Caco-2 (cell line): ENCODE data around the gene FANCC. TPM values are rescaled to one million over a fixed set of nuclear protein-coding genes. Genes with fewer than 3 reads are reported as not detected.

ENCODE experiments used
- BruUV-seq: library from RNA; stranded (reverse); fragments of 400-500 nt; replicated peaks from 2 replicates; lab custom pipeline; 2021; lab: Mats Ljungman, UMichigan
- CTCF ChIA-PET: fragments of 300-600 bp; sonication (Branson Sonifier 250); formaldehyde crosslinking; loops from one replicate; lab custom pipeline; 2022; ENCODE audit warnings: antibody characterized with exemption; lab: Charles Lee
- POLR2A ChIA-PET: fragments of 300-600 bp; sonication (Branson Sonifier 250); formaldehyde crosslinking; loops from one replicate; lab custom pipeline; 2022; ENCODE audit warnings: antibody characterized with exemption; lab: Charles Lee
- DNase-seq, 2 experiments: peaks; one replicate each; pipeline versions ENCODE4 v3.0.0 to v3.0.0-alpha.2; 2020 to 2022
- H3K27me3 ChIP-seq: replicated peaks from 2 replicates; pipeline ENCODE4 v1.6.0; 2011; ENCODE audit warnings: low read length; ENCODE audit not compliant: control insufficient read depth, insufficient read depth
- H3K36me3 ChIP-seq: 2 replicates; pipeline ENCODE4 v1.5.1; 2011; ENCODE audit warnings: low read length; ENCODE audit not compliant: control insufficient read depth, insufficient read depth
- H3K4me1 ChIP-seq: fragments of 250-450 bp; sonication (Bioruptor Pico); 2 replicates; pipeline ENCODE4 v1.5.1; 2020; ENCODE audit warnings: mild to moderate bottlenecking
- H3K4me3 ChIP-seq: 2 replicates; pipeline ENCODE4 v1.5.1; 2011; ENCODE audit warnings: low read depth, mild to moderate bottlenecking, control low read depth, low read length
- H3K9me3 ChIP-seq: fragments of 250-450 bp; sonication (Bioruptor Pico); 2 replicates; pipeline ENCODE4 v1.5.1; 2020; ENCODE audit warnings: mild to moderate bottlenecking, moderate library complexity
- H3K27ac Mint-ChIP-seq: one replicate; pipeline ENCODE4 v1.8.0; 2022; ENCODE audit warnings: mixed read lengths; ENCODE audit not compliant: unreplicated experiment
- H3K27me3 Mint-ChIP-seq: one replicate; pipeline ENCODE4 v1.8.0; 2022; ENCODE audit warnings: mixed read lengths; ENCODE audit not compliant: insufficient read depth, unreplicated experiment
- H3K36me3 Mint-ChIP-seq: one replicate; pipeline ENCODE4 v1.8.0; 2022; ENCODE audit warnings: mild to moderate bottlenecking, mixed read lengths; ENCODE audit not compliant: insufficient read depth, unreplicated experiment
- H3K4me1 Mint-ChIP-seq: one replicate; pipeline ENCODE4 v1.8.0; 2022; ENCODE audit warnings: low read depth, mixed read lengths; ENCODE audit not compliant: unreplicated experiment
- H3K4me3 Mint-ChIP-seq: one replicate; pipeline ENCODE4 v1.8.0; 2022; ENCODE audit warnings: mild to moderate bottlenecking, moderate library complexity, mixed read lengths; ENCODE audit not compliant: unreplicated experiment
- H3K9me3 Mint-ChIP-seq: one replicate; pipeline ENCODE4 v1.8.0; 2022; ENCODE audit warnings: mixed read lengths; ENCODE audit not compliant: unreplicated experiment
- intact Hi-C: fragments of 100-400 bp; cut with micrococcal nuclease; formaldehyde crosslinking; loops from one replicate; pipeline ENCODE4 v1.10.0; 2022; ENCODE audit not compliant: unreplicated experiment
- total RNA-seq: library from RNA; stranded (reverse); gene quantifications from 2 replicates; pipeline ENCODE4 v1.2.3, GENCODE V29; 2022
- TF ChIP-seq, protein P1 (sequence below), 2 experiments: fragments of 200-600 bp in 1 of 2; IDR thresholded peaks; 1 replicate in 1 of 2; 2 replicates in 1 of 2; pipeline versions ENCODE4 v1.5.1 to v1.8.0; 2011 to 2022; ENCODE audit warnings: antibody characterized with exemption in 1 of 2, control low read depth in 1 of 2, inconsistent platforms in 1 of 2, low read depth in 1 of 2, low read length in 1 of 2, mild to moderate bottlenecking in 1 of 2, moderate library complexity in 1 of 2; ENCODE audit not compliant: insufficient read depth in 1 of 2, severe bottlenecking in 1 of 2, unreplicated experiment in 1 of 2

Gene FANCC
- total RNA-seq, 1 experiment from 2014 or later = 29.2 TPM

- no TSS peak for BruUV-seq
- Mint-ChIP-seq H3K36me3 (peaks cover 65% of the 10 kb centered on the region), H3K4me1 (peaks cover 16% of the 10 kb centered on the region), H3K9me3 (no peaks in the 10 kb centered on the region), H3K4me3 (no peak overlapping the region), H3K27ac (peak overlapping the region; percentile 77), H3K27me3 (no peaks in the 10 kb centered on the region)
- intact Hi-C loops = no loop called here
- POLR2A ChIA-PET = no interaction called here
- Histone ChIP-seq H3K4me3 (no peak overlapping the region), H3K9me3 (no peaks in the 10 kb centered on the region), H3K36me3 (no peaks in the 10 kb centered on the region), H3K27me3 (no peaks in the 10 kb centered on the region), H3K4me1 (peaks cover 23% of the 10 kb centered on the region)
- TF ChIP-seq, protein P1, sequence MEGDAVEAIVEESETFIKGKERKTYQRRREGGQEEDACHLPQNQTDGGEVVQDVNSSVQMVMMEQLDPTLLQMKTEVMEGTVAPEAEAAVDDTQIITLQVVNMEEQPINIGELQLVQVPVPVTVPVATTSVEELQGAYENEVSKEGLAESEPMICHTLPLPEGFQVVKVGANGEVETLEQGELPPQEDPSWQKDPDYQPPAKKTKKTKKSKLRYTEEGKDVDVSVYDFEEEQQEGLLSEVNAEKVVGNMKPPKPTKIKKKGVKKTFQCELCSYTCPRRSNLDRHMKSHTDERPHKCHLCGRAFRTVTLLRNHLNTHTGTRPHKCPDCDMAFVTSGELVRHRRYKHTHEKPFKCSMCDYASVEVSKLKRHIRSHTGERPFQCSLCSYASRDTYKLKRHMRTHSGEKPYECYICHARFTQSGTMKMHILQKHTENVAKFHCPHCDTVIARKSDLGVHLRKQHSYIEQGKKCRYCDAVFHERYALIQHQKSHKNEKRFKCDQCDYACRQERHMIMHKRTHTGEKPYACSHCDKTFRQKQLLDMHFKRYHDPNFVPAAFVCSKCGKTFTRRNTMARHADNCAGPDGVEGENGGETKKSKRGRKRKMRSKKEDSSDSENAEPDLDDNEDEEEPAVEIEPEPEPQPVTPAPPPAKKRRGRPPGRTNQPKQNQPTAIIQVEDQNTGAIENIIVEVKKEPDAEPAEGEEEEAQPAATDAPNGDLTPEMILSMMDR (IDR thresholded peaks at IDR 0.05; ENCODE audit: insufficient read depth in 1 of 2, low read depth in 1 of 2, low read length in 1 of 2, severe bottlenecking in 1 of 2, unreplicated experiment in 1 of 2) = no peak
- CTCF ChIA-PET = no interaction called here
- no peak for DNase-seq
These were observed 220.2 kb downstream of the FANCC start for GRCh38 chr9:95097279-95097678.

GRCh38 chr9:95096807-95097206, 220.7 kb downstream of the FANCC start:
- TF ChIP-seq, protein P1 (IDR thresholded peaks at IDR 0.05; ENCODE audit: insufficient read depth in 1 of 2, low read depth in 1 of 2, low read length in 1 of 2, severe bottlenecking in 1 of 2, unreplicated experiment in 1 of 2) = peak in 1 of 2 experiments; percentile 30
- Mint-ChIP-seq H3K27ac (peak overlapping the region; percentile 22), H3K36me3 (peaks cover 69% of the 10 kb centered on the region), H3K4me3 (no peak overlapping the region), H3K9me3 (no peaks in the 10 kb centered on the region), H3K27me3 (no peaks in the 10 kb centered on the region), H3K4me1 (peaks cover 18% of the 10 kb centered on the region)
- no TSS peak for BruUV-seq
- H3K9me3 ChIP-seq = no peaks in the 10 kb centered on the region
- ChIA-PET CTCF (interaction anchor here (0.6 kb wide), 2 partner anchors 32 to 497 kb away, joined by 3 read pairs; no protein-coding TSS in a partner anchor), POLR2A (no interaction called here)
- peaks cover 28% of the 10 kb centered on the region for H3K4me1 ChIP-seq
- no peaks in the 10 kb centered on the region for H3K27me3 ChIP-seq
- H3K36me3 ChIP-seq = no peaks in the 10 kb centered on the region
- peak in 1 of 2 experiments; percentile 42 for DNase-seq
- intact Hi-C loops = no loop called here
- H3K4me3 ChIP-seq = no peak overlapping the region

DNA sequence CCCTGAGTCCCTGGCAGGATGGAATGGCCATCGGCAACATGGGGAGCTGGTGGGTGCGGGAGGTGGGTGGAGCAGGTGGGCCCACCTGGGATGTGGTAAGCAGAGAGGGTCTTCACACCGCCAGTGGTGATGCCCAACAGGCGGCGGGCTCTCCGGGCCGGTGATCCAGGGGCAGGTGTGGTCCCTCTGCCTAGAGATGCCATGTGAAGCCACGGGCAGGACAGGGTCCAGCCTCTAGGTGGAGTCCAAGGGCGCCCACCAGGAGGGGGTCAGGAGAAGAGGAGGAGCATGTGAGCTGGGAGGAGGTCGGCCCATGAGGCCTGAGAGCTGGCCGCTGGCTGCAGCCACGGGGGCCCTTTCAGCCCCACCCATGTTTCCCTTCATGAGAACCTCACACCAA, 221.1 kb downstream of the FANCC start:
- H3K27ac Mint-ChIP-seq = peak overlapping the region; percentile 22
- peaks cover 73% of the 10 kb centered on the region for H3K36me3 Mint-ChIP-seq
- no peaks in the 10 kb centered on the region for H3K27me3 ChIP-seq
- no peak for DNase-seq
- peaks cover 23% of the 10 kb centered on the region for H3K4me1 Mint-ChIP-seq
- ChIA-PET CTCF (interaction anchor here (0.6 kb wide), 2 partner anchors 32 to 498 kb away, joined by 3 read pairs; no protein-coding TSS in a partner anchor), POLR2A (no interaction called here)
- H3K36me3 ChIP-seq = no peaks in the 10 kb centered on the region
- no peaks in the 10 kb centered on the region for H3K27me3 Mint-ChIP-seq
- H3K4me3 Mint-ChIP-seq = no peak overlapping the region
- no peaks in the 10 kb centered on the region for H3K9me3 ChIP-seq
- BruUV-seq = no TSS peak
- no peak overlapping the region for H3K4me3 ChIP-seq
- TF ChIP-seq, protein P1 (IDR thresholded peaks at IDR 0.05; ENCODE audit: insufficient read depth in 1 of 2, low read depth in 1 of 2, low read length in 1 of 2, severe bottlenecking in 1 of 2, unreplicated experiment in 1 of 2) = no peak
- no peaks in the 10 kb centered on the region for H3K9me3 Mint-ChIP-seq
- peaks cover 32% of the 10 kb centered on the region for H3K4me1 ChIP-seq
- intact Hi-C loops = no loop called here
